Measurements from ENCODE around the gene CPN2.

Gene CPN2

GRCh38 chr3:194379651-194380050 lies 28.5 kb upstream of the CPN2 start:
- no peak for DNase-seq

GRCh38 chr3:194379231-194379630 lies 28.1 kb upstream of the CPN2 start:
- no peak for DNase-seq

GRCh38 chr3:194377708-194378107 lies 26.6 kb upstream of the CPN2 start:
- no peak for DNase-seq

- no peak for DNase-seq
Observed at GRCh38 chr3:194376241-194376560, 25.1 kb upstream of the CPN2 start.

- DNase-seq = no peak
Observed at GRCh38 chr3:194375473-194376240, 24.5 kb upstream of the CPN2 start.

- DNase-seq = no peak
Observed at GRCh38 chr3:194374935-194375334, 23.8 kb upstream of the CPN2 start.

- no peak for DNase-seq
Observed at GRCh38 chr3:194373899-194374298, 22.8 kb upstream of the CPN2 start.

GRCh38 chr3:194373028-194373427 lies 21.9 kb upstream of the CPN2 start:
- DNase-seq = no peak

- DNase-seq = no peak
Observed at GRCh38 chr3:194370753-194371152, 19.6 kb upstream of the CPN2 start.

- no peak for DNase-seq
Observed at GRCh38 chr3:194369522-194370279, 18.6 kb upstream of the CPN2 start, which contains the start of gene LRRC15. Gene LRRC15, minus strand, starts transcription at chr3:194369743. Its CDS starts 8,700 bp downstream, at chr3:194361043.

- no peak for DNase-seq
Observed at GRCh38 chr3:194368918-194369317, 17.8 kb upstream of the CPN2 start.

- DNase-seq = no peak
Observed at GRCh38 chr3:194367992-194368841, 17.1 kb upstream of the CPN2 start.

- DNase-seq = no peak
Observed at GRCh38 chr3:194365978-194366490, 14.9 kb upstream of the CPN2 start.

GRCh38 chr3:194365526-194365925 lies 14.4 kb upstream of the CPN2 start:
- DNase-seq = no peak

- DNase-seq = no peak
Observed at GRCh38 chr3:194364652-194365434, 13.7 kb upstream of the CPN2 start.

- DNase-seq = no peak
Observed at GRCh38 chr3:194364314-194364651, 13.2 kb upstream of the CPN2 start.

GRCh38 chr3:194360568-194360967 lies 9.4 kb upstream of the CPN2 start:
- no peak for DNase-seq

GRCh38 chr3:194357681-194358080 lies 6.6 kb upstream of the CPN2 start:
- no peak for DNase-seq

GRCh38 chr3:194355379-194355778 lies 4.3 kb upstream of the CPN2 start:
- no peak for DNase-seq

- no peak for DNase-seq
Observed at GRCh38 chr3:194354315-194354714, 3.2 kb upstream of the CPN2 start.

GRCh38 chr3:194352667-194353246 lies 1.6 kb upstream of the CPN2 start:
- DNase-seq = no peak

GRCh38 chr3:194351952-194352536 lies 916 bp upstream of the CPN2 start:
- no peak for DNase-seq
